Esophagus squamous epithelium (tissue), 4 donors: ENCODE results near the gene CYP4X1.

Experiments used
- POLR2A ChIP-seq, 4 donors: fragments of 450-650 bp; IDR thresholded peaks; one replicate each; pipeline ENCODE4 v1.6.1; 2017; ENCODE audit warnings: antibody characterized with exemption in 4 of 4, mild to moderate bottlenecking in 4 of 4, moderate library complexity in 3 of 4
- TF ChIP-seq, protein P1 (sequence below), 6 experiments: fragments of 450-650 bp in 4 of 6; fragments of 200-600 bp in 2 of 6; sonication (generic) in 2 of 6; IDR thresholded peaks; one replicate each; pipeline ENCODE4 v1.5.1; 2016 to 2019; ENCODE audit warnings: antibody characterized with exemption in 6 of 6, mild to moderate bottlenecking in 4 of 6, moderate library complexity in 4 of 6

DNA sequence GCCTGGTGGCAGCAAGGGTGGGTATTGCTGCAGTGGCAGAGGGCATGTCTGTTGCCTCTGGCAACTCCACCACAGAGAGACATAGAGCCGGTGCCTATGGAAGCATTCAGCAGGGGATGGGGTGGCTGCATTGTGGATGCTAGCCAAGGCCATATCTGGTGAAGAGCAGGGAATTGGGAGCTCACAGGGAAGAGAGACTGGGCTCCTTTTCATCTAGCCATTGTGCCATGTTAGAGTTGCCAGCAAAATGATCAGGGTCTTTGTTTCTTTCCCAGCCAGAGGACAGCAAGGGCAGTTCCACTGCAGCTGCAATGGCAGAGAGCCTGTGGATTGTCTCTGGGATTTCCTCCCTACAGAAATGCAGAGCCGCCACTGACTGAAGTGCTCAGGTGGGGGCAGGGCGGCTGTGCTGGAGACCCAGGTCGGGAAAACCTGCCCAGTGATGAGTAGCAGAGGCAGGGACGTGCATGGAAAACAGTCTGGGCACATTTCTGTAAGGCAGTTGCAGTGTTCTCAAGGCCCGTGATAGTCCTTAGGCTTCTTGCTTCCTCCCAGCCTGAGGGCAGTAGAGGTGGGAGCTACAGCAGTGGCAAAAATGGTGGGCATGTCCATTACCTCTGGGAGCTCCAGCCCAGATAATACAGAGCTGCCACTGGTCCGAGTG lies 40.2 kb upstream of the CYP4X1 start:
- TF ChIP-seq, protein P1, sequence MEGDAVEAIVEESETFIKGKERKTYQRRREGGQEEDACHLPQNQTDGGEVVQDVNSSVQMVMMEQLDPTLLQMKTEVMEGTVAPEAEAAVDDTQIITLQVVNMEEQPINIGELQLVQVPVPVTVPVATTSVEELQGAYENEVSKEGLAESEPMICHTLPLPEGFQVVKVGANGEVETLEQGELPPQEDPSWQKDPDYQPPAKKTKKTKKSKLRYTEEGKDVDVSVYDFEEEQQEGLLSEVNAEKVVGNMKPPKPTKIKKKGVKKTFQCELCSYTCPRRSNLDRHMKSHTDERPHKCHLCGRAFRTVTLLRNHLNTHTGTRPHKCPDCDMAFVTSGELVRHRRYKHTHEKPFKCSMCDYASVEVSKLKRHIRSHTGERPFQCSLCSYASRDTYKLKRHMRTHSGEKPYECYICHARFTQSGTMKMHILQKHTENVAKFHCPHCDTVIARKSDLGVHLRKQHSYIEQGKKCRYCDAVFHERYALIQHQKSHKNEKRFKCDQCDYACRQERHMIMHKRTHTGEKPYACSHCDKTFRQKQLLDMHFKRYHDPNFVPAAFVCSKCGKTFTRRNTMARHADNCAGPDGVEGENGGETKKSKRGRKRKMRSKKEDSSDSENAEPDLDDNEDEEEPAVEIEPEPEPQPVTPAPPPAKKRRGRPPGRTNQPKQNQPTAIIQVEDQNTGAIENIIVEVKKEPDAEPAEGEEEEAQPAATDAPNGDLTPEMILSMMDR (IDR thresholded peaks at IDR 0.05) = no peak
- no peak for TF ChIP-seq POLR2A (IDR thresholded peaks at IDR 0.05)
